HCT116 (cell line): Measurements from ENCODE around the gene NFIC. TPM values are rescaled to one million over a fixed set of nuclear protein-coding genes. Genes with fewer than 3 reads are reported as not detected.

ENCODE experiments used
- ATAC-seq: fragments of 200-7000 bp; cut with Tn5 transposase; 2 replicates; pipeline ENCODE4 v1.9.1; 2020; ENCODE audit warnings: mild to moderate bottlenecking, moderate library complexity
- BruUV-seq: library from RNA; stranded (reverse); fragments of 400-500 nt; replicated peaks from 2 replicates; lab custom pipeline; 2021; lab: Mats Ljungman, UMichigan
- CTCF ChIA-PET: fragments of 300-600 bp; sonication (Branson Sonifier 250); formaldehyde crosslinking; loops from one replicate; lab custom pipeline; 2021; ENCODE audit warnings: antibody characterized with exemption; lab: Charles Lee
- POLR2A ChIA-PET: fragments of 300-600, 350-600 bp; sonication (Branson Sonifier 250); formaldehyde crosslinking; loops from one replicate; lab custom pipeline; 2021; ENCODE audit warnings: antibody characterized with exemption; lab: Charles Lee
- RAD21 ChIA-PET, 2 experiments: fragments of 300-600 bp; sonication (Branson Sonifier 250); formaldehyde crosslinking; loops; one replicate each; lab custom pipeline; 2023; ENCODE audit warnings: low total read pairs in 2 of 2; ENCODE audit not compliant: uncharacterized antibody in 2 of 2, unreplicated experiment in 2 of 2, low non-redundant PET in 1 of 2; lab: Charles Lee
- DNase-seq: peaks from one replicate; pipeline ENCODE4 v3.0.0-alpha.2; 2010; ENCODE audit warnings: low read depth, low spot score
- H2AFZ ChIP-seq: fragments of 200-600 bp; shearing (Covaris generic), sonication (generic); 2 replicates; pipeline ENCODE4 v1.6.1; 2017; ENCODE audit warnings: low read depth, mixed run types, mixed read lengths, antibody characterized with exemption, low read length; ENCODE audit not compliant: poor library complexity, severe bottlenecking
- H3K27ac ChIP-seq: 2 replicates; pipeline ENCODE4 v1.5.1; 2012; ENCODE audit warnings: low read depth, low read length
- H3K27me3 ChIP-seq: fragments of 200-600 bp; sonication (generic); 2 replicates; pipeline ENCODE4 v1.6.1; 2016; ENCODE audit warnings: mixed run types, low read length, mixed read lengths; ENCODE audit not compliant: insufficient read depth
- H3K36me3 ChIP-seq, 2 experiments: fragments of 200-500 bp in 1 of 2; fragments of 200-600 bp in 1 of 2; sonication (Bioruptor generic) in 1 of 2; sonication (generic) in 1 of 2; 2 replicates each; pipeline versions ENCODE4 v1.5.1 to v1.6.1; 2014 to 2016; ENCODE audit warnings: low read length in 2 of 2, inconsistent platforms in 1 of 2, mixed read lengths in 1 of 2, mixed run types in 1 of 2; ENCODE audit not compliant: insufficient read depth in 2 of 2, control insufficient read depth in 1 of 2
- H3K4me1 ChIP-seq, 2 experiments: fragments of 200-600 bp in 1 of 2; sonication (generic) in 1 of 2; 2 replicates each; pipeline versions ENCODE4 v1.5.1 to v1.6.1; 2012 to 2017; ENCODE audit warnings: low read length in 2 of 2, inconsistent platforms in 1 of 2, mild to moderate bottlenecking in 1 of 2, mixed read lengths in 1 of 2, mixed run types in 1 of 2, moderate library complexity in 1 of 2; ENCODE audit not compliant: insufficient read depth in 2 of 2, control insufficient read depth in 1 of 2
- H3K4me2 ChIP-seq: fragments of 200-600 bp; sonication (generic); 2 replicates; pipeline ENCODE4 v1.6.1; 2017; ENCODE audit warnings: mixed run types, low read length, mixed read lengths
- H3K4me3 ChIP-seq, 2 experiments: fragments of 200-600 bp in 1 of 2; sonication (generic) in 1 of 2; replicated peaks in 1 of 2; 2 replicates each; pipeline ENCODE4 v1.5.1; 2011 to 2016; ENCODE audit warnings: low read length in 2 of 2, control low read depth in 1 of 2, low read depth in 1 of 2, mild to moderate bottlenecking in 1 of 2, mixed read lengths in 1 of 2, mixed run types in 1 of 2
- H3K79me2 ChIP-seq: fragments of 200-600 bp; sonication (generic); 2 replicates; pipeline ENCODE4 v1.6.1; 2017; ENCODE audit warnings: mild to moderate bottlenecking, mixed run types, low read length, moderate library complexity, mixed read lengths; ENCODE audit not compliant: insufficient read depth
- H3K9ac ChIP-seq: fragments of 200-600 bp; sonication (generic); 2 replicates; pipeline ENCODE4 v1.6.1; 2016; ENCODE audit warnings: low read length, mixed read lengths
- H3K9me2 ChIP-seq: fragments of 200-600 bp; sonication (generic), shearing (Covaris generic); 2 replicates; pipeline ENCODE4 v1.6.1; 2017; ENCODE audit warnings: mixed run types, mild to moderate bottlenecking, moderate library complexity; ENCODE audit not compliant: insufficient read depth
- H3K9me3 ChIP-seq, 2 experiments: fragments of 200-500 bp in 1 of 2; fragments of 200-600 bp in 1 of 2; sonication (Bioruptor generic) in 1 of 2; sonication (generic) in 1 of 2; 2 replicates each; pipeline ENCODE4 v1.6.1; 2014 to 2017; ENCODE audit warnings: low read length in 2 of 2, mixed read lengths in 2 of 2, inconsistent platforms in 1 of 2, low read depth in 1 of 2, mild to moderate bottlenecking in 1 of 2, mixed run types in 1 of 2, moderate library complexity in 1 of 2; ENCODE audit not compliant: control insufficient read depth in 1 of 2, insufficient read depth in 1 of 2
- H4K20me1 ChIP-seq: fragments of 200-600 bp; sonication (generic), shearing (Covaris generic); 2 replicates; pipeline ENCODE4 v1.6.1; 2017; ENCODE audit warnings: mixed run types, mild to moderate bottlenecking, moderate library complexity; ENCODE audit not compliant: insufficient read depth
- CBX3 ChIP-seq: IDR thresholded peaks from 2 replicates; pipeline ENCODE4 v1.6.1; 2012; ENCODE audit warnings: low read depth
- EGR1 ChIP-seq: IDR thresholded peaks from 2 replicates; pipeline ENCODE4 v1.6.1; 2012; ENCODE audit warnings: low read depth
- ELF1 ChIP-seq: IDR thresholded peaks from 2 replicates; pipeline ENCODE4 v1.6.1; 2012; ENCODE audit warnings: low read depth, borderline replicate concordance
- EZH2 ChIP-seq: fragments of 200-600 bp; sonication (generic); IDR thresholded peaks from 2 replicates; pipeline ENCODE4 v1.6.1; 2017; ENCODE audit warnings: antibody characterized with exemption, mixed run types
- JUND ChIP-seq: IDR thresholded peaks from 2 replicates; pipeline ENCODE4 v1.6.1; 2012
- POLR2AphosphoS5 ChIP-seq: IDR thresholded peaks from 2 replicates; pipeline ENCODE4 v1.6.1; 2011; ENCODE audit warnings: mild to moderate bottlenecking, low read depth, low read length, moderate library complexity
- RAD21 ChIP-seq: IDR thresholded peaks from 2 replicates; pipeline ENCODE4 v1.6.1; 2012; ENCODE audit warnings: low read depth, mild to moderate bottlenecking
- SIN3A ChIP-seq: IDR thresholded peaks from 2 replicates; pipeline ENCODE4 v1.6.1; 2012; ENCODE audit warnings: low read depth
- TCF7L2 ChIP-seq: IDR thresholded peaks from 2 replicates; pipeline ENCODE4 v1.7.0; 2011; ENCODE audit warnings: borderline replicate concordance, inconsistent platforms; ENCODE audit not compliant: insufficient read depth, insufficient read length; ENCODE audit errors: extremely low read depth
- ZNF274 ChIP-seq: fragments of 200-500 bp; sonication (Bioruptor generic); IDR thresholded peaks from 2 replicates; pipeline ENCODE4 v1.6.1; 2014; ENCODE audit warnings: mild to moderate bottlenecking, low read depth, low read length, inconsistent platforms
- intact Hi-C: fragments of 100-400 bp; cut with micrococcal nuclease; formaldehyde crosslinking; loops from 2 replicates; pipeline ENCODE4 v1.10.0; 2022
- total RNA-seq: library from RNA; stranded (reverse); gene quantifications from one replicate; pipeline ENCODE4 v1.2.1, GENCODE V29; 2021; ENCODE audit not compliant: unreplicated experiment
- TF ChIP-seq, protein P1 (sequence below): IDR thresholded peaks from 2 replicates; pipeline ENCODE4 v1.6.1; 2011; ENCODE audit warnings: mild to moderate bottlenecking, low read length, moderate library complexity; ENCODE audit not compliant: insufficient replicate concordance; ENCODE audit errors: extremely low read depth
- TF ChIP-seq, protein P2 (sequence below), 3 experiments: fragments of 200-600 bp in 1 of 3; sonication (generic) in 1 of 3; IDR thresholded peaks in 2 of 3; conservative IDR thresholded peaks in 1 of 3; 2 replicates each; pipeline ENCODE4 v1.5.1; 2012 to 2017; ENCODE audit warnings: low read depth in 2 of 3, low read length in 2 of 3, antibody characterized with exemption in 1 of 3, borderline replicate concordance in 1 of 3, control low read depth in 1 of 3, mild to moderate bottlenecking in 1 of 3, mixed read lengths in 1 of 3, mixed run types in 1 of 3, moderate library complexity in 1 of 3; ENCODE audit not compliant: insufficient read depth in 1 of 3

The NFIC gene
- total RNA-seq, 1 experiment from 2014 or later: 116 TPM

DNA sequence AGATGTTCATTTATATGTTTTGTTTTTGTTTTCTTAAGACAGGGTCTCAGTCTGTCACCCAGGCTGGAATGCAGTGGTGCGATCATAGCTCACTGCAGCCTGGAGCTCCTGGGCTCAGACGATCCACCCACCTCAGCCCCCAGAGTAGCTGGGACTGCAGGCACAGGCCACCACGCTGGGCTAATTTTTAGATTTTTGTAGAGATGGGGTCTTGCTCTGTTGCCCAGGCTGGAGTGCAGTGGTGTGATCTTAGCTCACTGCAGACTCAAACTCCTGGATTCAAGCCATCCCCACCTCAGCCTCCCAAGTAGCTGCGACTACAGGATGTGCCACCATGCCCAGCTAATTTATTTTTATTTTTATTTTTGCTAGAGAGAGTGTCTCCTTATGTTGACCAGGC lies 45.7 kb downstream of the NFIC start (continued):
- no peak for TF ChIP-seq SIN3A

DNA sequence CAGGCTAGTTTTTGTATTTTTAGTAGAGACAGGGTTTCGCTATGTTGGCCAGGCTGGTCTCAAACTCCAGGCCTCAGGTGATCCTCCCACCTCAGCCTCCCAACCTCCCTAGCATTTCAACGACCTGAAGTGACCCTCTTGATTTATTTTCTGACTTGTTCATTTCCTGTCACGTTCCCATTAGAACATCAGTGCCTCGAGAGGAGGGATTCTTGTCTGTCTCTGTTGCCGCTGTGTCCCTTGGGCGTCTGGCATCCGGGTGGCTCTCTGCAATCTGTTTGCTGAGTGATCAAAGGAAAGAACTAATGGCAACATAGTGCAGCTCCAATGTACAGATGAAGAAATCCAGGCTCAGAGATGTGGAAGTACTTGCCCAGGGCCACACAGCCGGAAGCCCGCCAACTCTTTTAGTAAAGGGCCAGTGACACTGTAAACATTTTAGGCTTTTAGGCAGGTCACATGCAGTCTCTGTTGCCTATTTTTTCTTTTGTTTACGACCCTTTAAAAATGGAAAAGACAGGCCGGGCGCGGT lies 47.5 kb downstream of the NFIC start:
- Histone ChIP-seq H3K27me3 (no peaks in the 10 kb centered on the region), H2AFZ (no peak overlapping the region), H4K20me1 (0 out of 2 replicates have a peak, but pooled peaks cover 5% of the 10 kb centered on the region), H3K9me2 (no peaks in the 10 kb centered on the region), H3K4me1 (peaks cover 0 to 3% of the 10 kb centered on the region in 2 experiments; a peak in 1 of 4 replicates), H3K36me3 (no peaks in the 10 kb centered on the region), H3K9ac (no peak overlapping the region), H3K4me3 (no peak overlapping the region), H3K79me2 (peaks cover 82% of the 10 kb centered on the region), H3K27ac (no peak overlapping the region), H3K9me3 (no peaks in the 10 kb centered on the region), H3K4me2 (no peak overlapping the region)
- DNase-seq (no peak), ATAC-seq (no peak)
- ChIA-PET POLR2A (no interaction called here), CTCF (interaction anchor here (0.7 kb wide), 1 partner anchor 16 kb away, joined by 3 read pairs; no protein-coding TSS in a partner anchor), RAD21 (no interaction called here)
- intact Hi-C loops: no loop called here
- TF ChIP-seq POLR2AphosphoS5: no peak
- TF ChIP-seq JUND: no peak
- no peak for TF ChIP-seq TCF7L2
- TF ChIP-seq EGR1: no peak
- no peak for TF ChIP-seq CBX3
- no peak for TF ChIP-seq ZNF274
- TF ChIP-seq, protein P1, sequence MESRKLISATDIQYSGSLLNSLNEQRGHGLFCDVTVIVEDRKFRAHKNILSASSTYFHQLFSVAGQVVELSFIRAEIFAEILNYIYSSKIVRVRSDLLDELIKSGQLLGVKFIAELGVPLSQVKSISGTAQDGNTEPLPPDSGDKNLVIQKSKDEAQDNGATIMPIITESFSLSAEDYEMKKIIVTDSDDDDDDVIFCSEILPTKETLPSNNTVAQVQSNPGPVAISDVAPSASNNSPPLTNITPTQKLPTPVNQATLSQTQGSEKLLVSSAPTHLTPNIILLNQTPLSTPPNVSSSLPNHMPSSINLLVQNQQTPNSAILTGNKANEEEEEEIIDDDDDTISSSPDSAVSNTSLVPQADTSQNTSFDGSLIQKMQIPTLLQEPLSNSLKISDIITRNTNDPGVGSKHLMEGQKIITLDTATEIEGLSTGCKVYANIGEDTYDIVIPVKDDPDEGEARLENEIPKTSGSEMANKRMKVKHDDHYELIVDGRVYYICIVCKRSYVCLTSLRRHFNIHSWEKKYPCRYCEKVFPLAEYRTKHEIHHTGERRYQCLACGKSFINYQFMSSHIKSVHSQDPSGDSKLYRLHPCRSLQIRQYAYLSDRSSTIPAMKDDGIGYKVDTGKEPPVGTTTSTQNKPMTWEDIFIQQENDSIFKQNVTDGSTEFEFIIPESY: no peak
- TF ChIP-seq, protein P2, sequence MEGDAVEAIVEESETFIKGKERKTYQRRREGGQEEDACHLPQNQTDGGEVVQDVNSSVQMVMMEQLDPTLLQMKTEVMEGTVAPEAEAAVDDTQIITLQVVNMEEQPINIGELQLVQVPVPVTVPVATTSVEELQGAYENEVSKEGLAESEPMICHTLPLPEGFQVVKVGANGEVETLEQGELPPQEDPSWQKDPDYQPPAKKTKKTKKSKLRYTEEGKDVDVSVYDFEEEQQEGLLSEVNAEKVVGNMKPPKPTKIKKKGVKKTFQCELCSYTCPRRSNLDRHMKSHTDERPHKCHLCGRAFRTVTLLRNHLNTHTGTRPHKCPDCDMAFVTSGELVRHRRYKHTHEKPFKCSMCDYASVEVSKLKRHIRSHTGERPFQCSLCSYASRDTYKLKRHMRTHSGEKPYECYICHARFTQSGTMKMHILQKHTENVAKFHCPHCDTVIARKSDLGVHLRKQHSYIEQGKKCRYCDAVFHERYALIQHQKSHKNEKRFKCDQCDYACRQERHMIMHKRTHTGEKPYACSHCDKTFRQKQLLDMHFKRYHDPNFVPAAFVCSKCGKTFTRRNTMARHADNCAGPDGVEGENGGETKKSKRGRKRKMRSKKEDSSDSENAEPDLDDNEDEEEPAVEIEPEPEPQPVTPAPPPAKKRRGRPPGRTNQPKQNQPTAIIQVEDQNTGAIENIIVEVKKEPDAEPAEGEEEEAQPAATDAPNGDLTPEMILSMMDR (IDR thresholded peaks at IDR 0.05 in 2 of 3, conservative IDR thresholded peaks at IDR 0.05 in 1 of 3; ENCODE audit: borderline replicate concordance in 1 of 3, insufficient read depth in 1 of 3, low read depth in 2 of 3, low read length in 2 of 3): no peak
- TF ChIP-seq ELF1: no peak
- no peak for TF ChIP-seq EZH2
- TF ChIP-seq RAD21: no peak
- no TSS peak for BruUV-seq
